A549 treated with CORT108297 at 1 μM for 4 hours (cell line): ENCODE results near the gene KLHDC7A. TPM values are rescaled to one million over a fixed set of nuclear protein-coding genes. Genes with fewer than 3 reads are reported as not detected.

Source experiments
- total RNA-seq: library from RNA; stranded (reverse); fragments of 200-300 nt; extraction: Qiagen RNA extraction; gene quantifications from 5 replicates; pipeline ENCODE4 v1.2.3, GENCODE V29; 2022

KLHDC7A gene
- total RNA-seq = 1.3 to 2.4 TPM (median 1.5 TPM) in 5 replicates

DNA sequence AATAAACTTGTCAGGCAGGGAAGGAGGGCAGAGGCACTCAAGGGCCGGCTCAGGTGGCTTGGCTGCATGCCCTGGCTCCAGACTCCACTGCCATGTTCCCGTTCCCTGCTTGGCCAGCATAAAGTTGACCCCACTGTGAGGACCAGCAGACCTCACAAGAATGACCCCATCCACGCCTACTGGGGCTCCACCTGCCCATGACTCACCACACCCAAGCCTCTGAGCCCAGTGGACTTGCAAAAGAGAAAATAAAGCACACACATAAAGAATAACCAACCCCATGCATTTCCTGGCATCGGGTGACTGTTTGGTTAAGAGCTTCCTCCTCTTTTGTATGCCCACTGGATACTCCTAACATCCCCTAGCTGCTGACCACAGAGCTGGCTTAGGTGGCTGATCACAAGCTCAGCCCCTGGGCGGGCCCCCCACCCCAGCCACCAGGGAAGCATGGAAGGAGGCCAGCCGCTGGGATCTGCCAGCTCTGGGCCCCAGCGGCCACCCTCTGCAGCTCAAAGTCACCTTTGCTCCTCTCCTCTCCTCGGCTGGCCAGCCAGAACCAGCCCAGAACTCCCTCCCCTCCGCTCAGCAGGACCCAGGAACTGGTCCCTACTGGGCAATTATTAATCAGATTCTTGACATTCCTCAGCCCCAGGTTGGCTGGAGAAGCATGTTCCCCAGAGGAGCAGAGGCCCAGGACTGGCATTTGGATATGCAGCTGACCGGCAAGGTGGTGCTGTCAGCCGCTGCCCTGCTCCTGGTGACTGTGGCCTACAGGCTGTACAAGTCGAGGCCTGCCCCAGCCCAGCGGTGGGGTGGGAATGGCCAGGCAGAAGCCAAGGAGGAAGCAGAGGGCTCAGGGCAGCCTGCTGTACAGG, at the start of gene KLHDC7A:
Gene KLHDC7A (plus strand): TSS at position 616 of the 875 bp plus-strand sequence. CDS start 52 bp downstream, at position 668.

Other genes starting within 250 kb of the KLHDC7A start
- 0.38 to 0.67 TPM (median 0.56 TPM) in 5 replicates for gene PAX7, start 149.9 kb downstream of the KLHDC7A start, total RNA-seq